ENCODE results near the gene HAGHL.
"Not testable (repeated sequence)": the region's sequence is repeated elsewhere in the genome, so short reads cannot be mapped to it uniquely, and the experiment has no call there.

HAGHL gene

GRCh38 chr16:707062-707538 lies 19.8 kb upstream of the HAGHL start:
- DNase-seq (ENCODE audit: low spot score): no peak

GRCh38 chr16:708019-708418 lies 18.9 kb upstream of the HAGHL start:
- no peak for DNase-seq (ENCODE audit: low spot score)

GRCh38 chr16:708959-709358 lies 17.9 kb upstream of the HAGHL start:
- no peak for DNase-seq (ENCODE audit: low spot score)

GRCh38 chr16:709566-710499 lies 17.1 kb upstream of the HAGHL start:
- DNase-seq (ENCODE audit: low spot score): peak; percentile 73

DNA sequence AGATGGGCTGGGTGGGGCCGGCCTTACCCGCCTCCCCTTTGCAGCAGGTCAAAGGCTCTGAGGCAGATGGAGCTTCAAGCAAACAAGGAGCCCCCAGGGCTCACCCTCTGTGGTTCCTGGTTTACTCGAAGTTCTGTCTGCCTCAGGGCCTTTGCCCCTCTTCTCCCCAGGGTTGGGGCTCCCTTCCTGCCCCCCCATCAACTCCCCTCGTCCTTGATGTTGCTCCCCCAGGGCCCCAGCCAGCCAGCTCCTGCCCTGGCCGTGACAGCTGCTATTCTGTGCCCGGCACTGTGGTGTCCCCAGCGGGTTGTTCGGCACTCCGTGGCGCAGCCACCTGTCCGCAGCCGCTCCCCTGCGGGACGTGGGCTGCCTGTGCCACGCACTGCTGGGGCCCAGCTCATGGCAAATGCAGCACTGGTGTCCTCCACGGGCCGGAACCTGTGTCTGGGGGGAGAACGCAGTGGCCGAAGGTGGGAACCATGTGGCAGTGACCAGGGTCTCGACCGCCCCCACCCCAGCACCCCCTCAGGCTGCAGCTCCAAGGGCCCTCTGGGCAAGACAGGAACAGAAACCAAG lies 16.3 kb upstream of the HAGHL start:
- DNase-seq (ENCODE audit: low spot score): no peak

DNA sequence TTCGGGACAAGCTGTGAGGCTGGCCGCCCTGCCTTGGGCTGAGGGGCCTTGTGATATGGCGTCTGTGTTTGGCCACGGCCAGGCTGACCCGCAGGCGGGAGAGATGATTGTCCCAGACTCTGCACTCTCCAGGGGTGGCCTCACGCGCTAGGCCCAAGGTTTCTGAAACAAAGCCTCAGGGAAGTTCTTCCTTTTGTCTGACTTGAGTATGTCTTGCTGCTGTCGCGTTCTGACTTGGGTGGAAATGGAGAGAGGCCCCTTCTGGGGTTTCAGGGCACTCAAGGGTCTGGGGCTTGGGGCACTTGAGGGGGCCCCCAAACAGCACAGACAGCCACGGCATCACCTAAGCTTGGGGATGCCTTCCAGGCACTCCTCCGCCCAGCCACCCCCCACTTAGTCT lies 15.8 kb upstream of the HAGHL start:
- DNase-seq (ENCODE audit: low spot score): no peak

- DNase-seq (ENCODE audit: low spot score): peak; percentile 58
Measured at GRCh38 chr16:711548-712320, 15.2 kb upstream of the HAGHL start.

DNA sequence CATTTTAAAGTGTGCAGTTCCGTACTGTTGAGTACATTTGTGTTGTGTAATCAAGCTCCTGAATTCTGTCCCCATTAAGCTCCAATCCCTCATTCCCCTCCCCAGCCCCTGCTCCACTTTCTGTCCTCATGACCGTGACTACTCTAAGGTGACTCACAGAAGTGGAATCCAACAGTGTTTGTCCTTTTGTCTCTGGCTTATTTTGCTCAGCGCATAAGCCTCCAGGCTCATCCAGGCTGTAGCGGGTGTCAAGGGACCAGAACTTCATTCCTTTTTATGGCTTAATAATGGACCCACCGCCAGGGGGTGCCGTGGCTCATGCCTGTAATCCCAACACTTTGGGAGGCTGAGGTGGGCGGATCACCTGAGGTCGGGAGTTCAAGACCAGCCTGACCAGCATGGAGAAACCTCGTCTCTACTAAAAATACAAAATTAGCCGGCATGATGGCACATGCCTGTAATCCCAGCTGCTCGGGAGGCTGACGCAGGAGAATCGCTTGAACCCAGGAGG lies 14.1 kb upstream of the HAGHL start:
- not testable (repeated sequence) for DNase-seq (ENCODE audit: low spot score)

GRCh38 chr16:714079-714478 lies 12.8 kb upstream of the HAGHL start:
- no peak for DNase-seq (ENCODE audit: low spot score)

DNA sequence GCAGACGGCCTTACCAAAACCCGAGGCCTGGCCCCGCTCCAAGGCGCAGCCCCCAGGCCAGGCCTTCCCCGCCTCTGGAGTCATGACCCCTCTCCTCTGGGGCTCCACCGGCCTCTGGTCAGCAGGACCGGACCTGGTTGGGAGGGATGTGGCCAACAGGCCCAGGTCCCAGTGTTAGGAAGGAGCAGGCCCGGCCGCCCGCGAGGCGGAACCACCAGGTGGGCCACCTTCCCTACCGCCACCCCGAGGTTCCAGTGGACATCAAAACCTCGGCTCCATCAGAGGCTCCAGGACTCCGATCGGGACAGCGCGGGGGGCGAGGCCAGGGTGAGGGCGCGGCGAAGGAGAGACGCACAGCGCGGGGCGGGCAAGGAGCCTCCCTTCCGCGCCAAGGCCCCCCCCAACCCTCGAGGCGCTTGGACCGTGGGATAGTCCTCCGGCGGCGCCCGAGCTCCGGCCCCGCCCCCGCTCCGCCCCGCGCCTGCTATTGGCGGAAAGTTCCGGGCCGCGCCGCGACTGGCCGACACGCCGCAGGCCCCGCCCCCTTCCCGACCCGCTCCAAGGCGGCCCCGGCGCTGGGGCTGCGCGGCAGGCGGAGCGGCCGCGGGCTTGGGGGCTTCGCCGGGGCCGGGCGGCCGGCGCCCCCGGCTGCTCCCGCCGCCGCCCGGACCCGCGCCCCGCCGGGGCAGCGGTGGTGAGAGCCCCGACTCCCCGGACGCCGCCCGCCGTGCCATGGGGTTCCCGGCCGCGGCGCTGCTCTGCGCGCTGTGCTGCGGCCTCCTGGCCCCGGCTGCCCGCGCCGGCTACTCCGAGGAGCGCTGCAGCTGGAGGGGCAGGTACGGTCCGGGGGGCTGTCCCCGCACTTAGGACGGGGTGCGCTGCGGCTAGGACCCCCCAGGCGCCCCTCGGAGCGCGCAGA lies 12.1 kb upstream of the HAGHL start, which contains the start of gene METRN:
METRN (plus strand) TSS at position 561 of the 919 bp plus-strand sequence; CDS start at position 733, 172 bp downstream.
- DNase-seq (ENCODE audit: low spot score): peak; percentile 90

DNA sequence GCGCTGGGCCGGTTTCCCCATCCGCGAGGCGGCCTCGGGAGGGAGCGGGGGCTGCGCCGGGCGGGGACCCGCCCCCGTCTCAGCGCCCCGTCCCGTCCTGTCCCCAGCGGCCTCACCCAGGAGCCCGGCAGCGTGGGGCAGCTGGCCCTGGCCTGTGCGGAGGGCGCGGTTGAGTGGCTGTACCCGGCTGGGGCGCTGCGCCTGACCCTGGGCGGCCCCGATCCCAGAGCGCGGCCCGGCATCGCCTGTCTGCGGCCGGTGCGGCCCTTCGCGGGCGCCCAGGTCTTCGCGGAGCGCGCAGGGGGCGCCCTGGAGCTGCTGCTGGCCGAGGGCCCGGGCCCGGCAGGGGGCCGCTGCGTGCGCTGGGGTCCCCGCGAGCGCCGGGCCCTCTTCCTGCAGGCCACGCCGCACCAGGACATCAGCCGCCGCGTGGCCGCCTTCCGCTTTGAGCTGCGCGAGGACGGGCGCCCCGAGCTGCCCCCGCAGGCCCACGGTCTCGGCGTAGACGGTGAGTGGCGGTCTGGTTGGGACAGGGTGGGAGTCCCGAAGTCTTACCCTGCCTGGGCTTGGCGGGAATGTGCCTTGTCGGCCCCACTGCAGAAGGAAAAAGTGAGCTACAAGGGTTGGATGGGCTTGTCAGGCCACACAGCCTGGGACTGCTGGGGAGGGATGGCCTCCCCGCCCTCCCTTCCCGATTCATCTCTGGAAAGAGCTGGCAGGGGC lies 11.3 kb upstream of the HAGHL start:
- DNase-seq (ENCODE audit: low spot score): peak; percentile 49

DNA sequence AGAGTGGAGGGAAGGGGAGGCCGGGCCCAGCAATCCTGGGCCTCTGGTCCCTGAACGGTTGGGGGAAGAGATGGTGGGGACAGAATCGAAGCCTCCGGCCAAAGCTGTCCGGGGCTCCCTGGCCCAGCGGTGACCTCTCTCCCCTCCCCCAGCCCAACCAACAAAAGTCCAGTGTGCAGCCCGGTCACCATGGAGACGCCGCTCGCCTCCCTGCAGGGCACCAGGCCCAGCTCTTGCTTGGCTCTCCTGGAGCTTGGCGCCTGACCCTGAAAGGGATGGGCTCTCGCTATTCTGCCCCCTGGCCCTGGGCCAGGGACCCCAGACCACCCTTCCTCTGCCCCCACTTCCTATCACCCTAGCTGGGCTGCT lies 10.7 kb upstream of the HAGHL start:
- peak; percentile 96 for DNase-seq (ENCODE audit: low spot score)

GRCh38 chr16:716768-717325 lies 10.1 kb upstream of the HAGHL start:
- DNase-seq (ENCODE audit: low spot score): no peak

DNA sequence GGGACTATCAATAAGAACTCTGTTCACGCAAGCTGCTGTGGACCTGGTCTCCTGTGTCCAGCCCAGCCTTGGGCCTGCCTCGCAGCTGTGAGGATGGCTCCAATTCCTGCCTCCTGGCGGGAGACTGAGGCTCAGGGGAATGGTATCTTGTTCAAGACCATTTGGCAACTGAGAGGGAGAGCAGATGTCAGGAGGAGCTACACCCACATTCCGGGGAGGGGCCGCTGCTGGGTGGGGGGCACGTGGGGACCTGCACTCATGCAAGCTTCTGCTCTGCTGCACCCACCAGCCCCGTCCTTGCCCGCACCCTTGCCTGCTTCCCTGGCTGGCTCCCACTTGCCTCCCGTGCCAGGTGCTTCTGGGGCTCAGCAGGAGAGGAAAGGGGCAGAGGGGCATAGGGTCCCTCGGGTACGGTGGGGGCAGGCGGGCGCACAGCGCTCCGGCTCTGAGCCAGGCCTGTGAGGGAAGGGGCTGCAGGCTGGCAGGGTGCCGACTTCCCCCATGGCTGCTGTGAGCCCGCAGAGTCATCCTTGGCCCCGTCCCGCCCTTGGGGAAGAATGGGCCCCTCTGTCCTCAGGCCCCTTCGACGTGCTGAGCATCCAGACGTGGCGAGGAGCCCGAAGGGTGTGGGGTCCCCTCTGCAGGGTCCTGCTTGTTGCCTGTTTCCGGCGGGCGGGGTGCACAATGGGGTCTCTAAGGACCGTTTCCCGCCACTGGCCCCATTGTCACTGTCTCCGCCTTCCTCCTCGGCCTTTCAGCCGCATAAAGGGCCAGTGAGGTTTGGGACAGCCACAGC lies 9.3 kb upstream of the HAGHL start:
- DNase-seq (ENCODE audit: low spot score): peak; percentile 31

DNA sequence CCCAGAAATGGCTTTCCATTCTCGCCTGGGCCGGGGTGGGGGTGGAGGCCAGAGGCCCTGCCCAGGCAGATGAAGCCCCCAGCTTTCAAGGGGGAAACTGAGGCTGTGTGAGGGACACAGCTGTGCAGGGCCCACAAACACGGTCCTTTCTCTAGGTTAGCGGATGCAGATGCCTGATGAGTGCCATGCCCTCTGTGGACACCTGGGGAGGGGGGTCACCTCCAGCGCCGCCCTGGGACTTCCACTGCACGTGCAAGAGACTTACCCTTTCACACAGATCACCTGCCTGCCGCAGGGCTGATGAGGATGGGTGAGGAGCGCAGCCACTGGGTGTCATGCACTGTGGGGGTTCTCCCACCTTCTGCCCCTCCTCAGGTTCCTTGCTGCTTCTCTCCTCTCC lies 8.5 kb upstream of the HAGHL start:
- no peak for DNase-seq (ENCODE audit: low spot score)

- no peak for DNase-seq (ENCODE audit: low spot score)
Measured at GRCh38 chr16:718922-719321, 8.0 kb upstream of the HAGHL start.

- DNase-seq (ENCODE audit: low spot score): peak; percentile 19
Measured at GRCh38 chr16:719815-720446, 7.0 kb upstream of the HAGHL start.

DNA sequence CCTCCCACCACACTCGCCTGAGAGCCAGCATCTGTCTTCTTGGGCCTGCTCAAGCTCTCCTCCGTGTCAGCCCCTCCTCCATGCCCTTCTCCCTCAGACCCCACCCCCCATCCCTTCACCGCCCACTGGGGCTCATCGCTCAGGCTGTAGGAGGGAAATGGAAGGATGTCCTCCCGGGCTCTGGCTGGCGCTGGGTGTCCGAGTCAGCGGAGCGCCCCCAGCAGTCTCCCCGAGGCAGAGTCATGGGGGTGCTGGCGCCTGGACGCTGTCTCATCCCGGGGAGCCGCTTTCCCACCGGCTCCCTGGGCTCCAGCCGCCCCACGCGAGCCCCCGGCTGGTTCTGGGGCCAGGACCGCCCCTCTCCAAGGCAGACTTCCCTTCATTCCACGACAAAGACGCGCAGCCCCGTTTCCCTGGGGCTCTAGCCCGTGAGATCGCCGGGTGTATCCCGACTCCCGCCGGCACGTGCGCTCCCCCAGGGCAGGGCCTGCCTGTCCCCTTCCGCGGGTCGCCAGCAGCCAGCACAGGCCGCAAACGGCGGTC lies 6.4 kb upstream of the HAGHL start:
- peak; percentile 75 for DNase-seq (ENCODE audit: low spot score)
